BJ (cell line): Measurements from ENCODE around the gene RBM23. TPM values are rescaled to one million over a fixed set of nuclear protein-coding genes. Genes with fewer than 3 reads are reported as not detected.

Experiments used
- CTCF ChIA-PET: fragments of 350-600 bp; formaldehyde crosslinking; extraction: SDS; loops from one replicate; lab custom pipeline; 2021; ENCODE audit warnings: antibody characterized with exemption, inconsistent platforms; lab: Yijun Ruan, JAX
- POLR2A ChIA-PET: fragments of 300-600 bp; sonication (Branson Sonifier 250); formaldehyde crosslinking; extraction: SDS; loops from one replicate; lab custom pipeline; 2021; ENCODE audit warnings: antibody characterized with exemption; lab: Charles Lee
- DNase-seq: peaks from one replicate; pipeline ENCODE4 v3.0.0-alpha.2; 2011; ENCODE audit warnings: low read depth
- H3K27me3 ChIP-seq: 2 replicates; pipeline ENCODE4 v1.6.0; 2011; ENCODE audit warnings: low read length; ENCODE audit not compliant: control insufficient read depth, insufficient read depth
- H3K36me3 ChIP-seq: 2 replicates; pipeline ENCODE4 v1.5.1; 2011; ENCODE audit warnings: low read length; ENCODE audit not compliant: control insufficient read depth, insufficient read depth
- H3K4me3 ChIP-seq: 2 replicates; pipeline ENCODE4 v1.5.1; 2011; ENCODE audit warnings: low read depth, mild to moderate bottlenecking, control low read depth, low read length
- polyA plus RNA-seq: library from polyadenylated mRNA; depleted of rRNA; stranded (reverse); fragments of >200 nt; gene quantifications from 2 replicates; pipeline ENCODE4 v1.2.3, GENCODE V29; 2011
- TF ChIP-seq, protein P1 (sequence below): IDR thresholded peaks from 2 replicates; pipeline ENCODE4 v1.5.1; 2011; ENCODE audit warnings: low read depth, mild to moderate bottlenecking, control low read depth, inconsistent platforms, low read length, moderate library complexity; ENCODE audit not compliant: insufficient read depth

The RBM23 gene
- polyA plus RNA-seq, 1 experiment, result 60.9 TPM

DNA sequence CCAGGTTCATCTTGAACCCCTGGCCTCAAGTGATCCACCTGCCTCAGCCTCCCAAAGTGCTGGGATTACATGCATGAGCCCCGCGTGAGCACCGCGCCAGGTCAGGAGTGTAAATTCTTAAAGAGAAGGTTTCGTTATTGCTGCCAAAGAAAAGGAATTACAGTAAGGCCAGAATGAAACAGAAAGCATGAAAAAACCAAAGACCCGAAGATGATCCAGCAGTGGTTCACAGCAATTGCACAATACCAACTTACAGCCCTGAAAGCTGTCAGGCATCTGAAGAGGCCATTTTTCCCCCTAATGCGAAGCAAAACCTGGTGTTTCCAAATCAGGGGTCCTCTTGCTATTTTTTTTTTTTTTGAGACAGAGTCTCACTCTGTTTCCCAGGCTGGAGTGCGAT lies 10.3 kb downstream of the RBM23 start:
- CTCF ChIA-PET, result no interaction called here
- Histone ChIP-seq H3K27me3 (no peaks in the 10 kb centered on the region), H3K4me3 (no peak overlapping the region), H3K36me3 (peaks cover 23% of the 10 kb centered on the region)
- TF ChIP-seq, protein P1, sequence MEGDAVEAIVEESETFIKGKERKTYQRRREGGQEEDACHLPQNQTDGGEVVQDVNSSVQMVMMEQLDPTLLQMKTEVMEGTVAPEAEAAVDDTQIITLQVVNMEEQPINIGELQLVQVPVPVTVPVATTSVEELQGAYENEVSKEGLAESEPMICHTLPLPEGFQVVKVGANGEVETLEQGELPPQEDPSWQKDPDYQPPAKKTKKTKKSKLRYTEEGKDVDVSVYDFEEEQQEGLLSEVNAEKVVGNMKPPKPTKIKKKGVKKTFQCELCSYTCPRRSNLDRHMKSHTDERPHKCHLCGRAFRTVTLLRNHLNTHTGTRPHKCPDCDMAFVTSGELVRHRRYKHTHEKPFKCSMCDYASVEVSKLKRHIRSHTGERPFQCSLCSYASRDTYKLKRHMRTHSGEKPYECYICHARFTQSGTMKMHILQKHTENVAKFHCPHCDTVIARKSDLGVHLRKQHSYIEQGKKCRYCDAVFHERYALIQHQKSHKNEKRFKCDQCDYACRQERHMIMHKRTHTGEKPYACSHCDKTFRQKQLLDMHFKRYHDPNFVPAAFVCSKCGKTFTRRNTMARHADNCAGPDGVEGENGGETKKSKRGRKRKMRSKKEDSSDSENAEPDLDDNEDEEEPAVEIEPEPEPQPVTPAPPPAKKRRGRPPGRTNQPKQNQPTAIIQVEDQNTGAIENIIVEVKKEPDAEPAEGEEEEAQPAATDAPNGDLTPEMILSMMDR, result no peak
- POLR2A ChIA-PET, result no interaction called here
- DNase-seq, result no peak

DNA sequence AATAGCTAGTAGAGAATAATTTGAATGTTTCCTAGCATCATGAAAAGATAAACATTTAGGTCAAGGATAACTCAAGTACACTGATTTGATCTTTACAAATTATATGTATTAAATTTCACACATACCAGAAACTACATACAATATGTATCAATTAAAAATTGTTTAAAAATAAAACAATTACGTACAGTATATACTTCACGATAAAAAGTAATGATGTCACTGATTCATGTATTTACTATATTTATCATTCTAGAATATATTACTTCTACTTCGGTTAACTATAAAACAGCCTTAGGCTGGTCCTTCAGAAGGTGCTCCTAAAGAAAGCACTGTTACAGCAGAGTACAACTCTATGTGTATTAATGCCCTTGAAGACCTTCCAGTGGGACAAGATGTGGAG lies 11.5 kb downstream of the RBM23 start:
- TF ChIP-seq, protein P1, result no peak
- CTCF ChIA-PET, result interaction anchor here (0.8 to 1.2 kb wide), 2 partner anchors 23 to 55 kb away, joined by 3 to 4 read pairs; no protein-coding TSS in a partner anchor

DNA sequence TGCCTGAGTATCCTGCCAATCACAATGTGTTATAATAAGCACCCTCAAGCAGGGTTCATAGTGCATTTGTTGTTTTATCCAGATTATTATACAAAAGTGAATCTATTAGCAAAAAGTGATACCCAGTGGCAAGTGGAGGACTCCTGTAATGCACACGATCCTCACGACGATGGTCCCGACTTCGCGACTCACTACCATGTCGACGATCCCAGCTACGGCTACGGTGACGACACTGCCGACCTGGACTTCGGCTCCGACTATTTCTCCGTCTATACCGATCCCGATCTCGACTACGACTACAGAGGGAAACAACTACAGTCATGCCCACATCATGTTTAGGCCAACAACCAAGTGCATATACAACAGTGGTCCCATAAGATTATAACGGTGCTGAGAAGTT lies 12.9 kb downstream of the RBM23 start:
- H3K27me3 ChIP-seq, result no peaks in the 10 kb centered on the region
- no peak for DNase-seq
- TF ChIP-seq, protein P1, result no peak
- POLR2A ChIA-PET, result no interaction called here
- no peak overlapping the region for H3K4me3 ChIP-seq
- H3K36me3 ChIP-seq, result peaks cover 33% of the 10 kb centered on the region
- CTCF ChIA-PET, result interaction anchor here (1.0 kb wide), 1 partner anchor 34 kb away, joined by 3 read pairs; no protein-coding TSS in a partner anchor

More for the DNA sequence above, 11.5 kb downstream of the RBM23 start:
- H3K27me3 ChIP-seq, result no peaks in the 10 kb centered on the region
- POLR2A ChIA-PET, result interaction anchor here (0.6 kb wide), 1 partner anchor 27 kb away, joined by 8 read pairs; no protein-coding TSS in a partner anchor
- H3K4me3 ChIP-seq, result no peak overlapping the region
- peaks cover 28% of the 10 kb centered on the region for H3K36me3 ChIP-seq
- no peak for DNase-seq

DNA sequence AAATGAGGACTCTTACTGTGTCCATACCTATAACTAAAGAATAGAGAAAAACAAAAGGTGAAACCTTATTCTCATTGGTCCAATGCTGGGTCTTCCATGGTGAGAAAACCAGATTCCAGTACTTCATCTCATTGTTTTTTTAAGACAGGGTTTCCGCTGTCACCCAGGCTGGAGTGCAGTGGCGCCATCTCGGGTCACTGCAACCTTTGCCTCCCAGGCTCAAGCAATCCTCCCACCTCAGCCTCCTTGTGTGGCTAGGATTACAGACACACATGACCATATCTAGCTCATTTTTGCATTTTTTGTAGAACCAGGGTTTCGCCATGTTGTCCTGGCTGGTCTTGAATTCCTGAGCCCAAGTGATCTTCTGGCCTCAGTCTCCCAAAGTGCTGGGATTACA lies 13.3 kb downstream of the RBM23 start:
- TF ChIP-seq, protein P1, result no peak
- ChIA-PET POLR2A (no interaction called here), CTCF (interaction anchor here (1.0 kb wide), 1 partner anchor 33 kb away, joined by 3 read pairs; no protein-coding TSS in a partner anchor)
- Histone ChIP-seq H3K4me3 (no peak overlapping the region), H3K27me3 (no peaks in the 10 kb centered on the region), H3K36me3 (peaks cover 33% of the 10 kb centered on the region)
- no peak for DNase-seq

DNA sequence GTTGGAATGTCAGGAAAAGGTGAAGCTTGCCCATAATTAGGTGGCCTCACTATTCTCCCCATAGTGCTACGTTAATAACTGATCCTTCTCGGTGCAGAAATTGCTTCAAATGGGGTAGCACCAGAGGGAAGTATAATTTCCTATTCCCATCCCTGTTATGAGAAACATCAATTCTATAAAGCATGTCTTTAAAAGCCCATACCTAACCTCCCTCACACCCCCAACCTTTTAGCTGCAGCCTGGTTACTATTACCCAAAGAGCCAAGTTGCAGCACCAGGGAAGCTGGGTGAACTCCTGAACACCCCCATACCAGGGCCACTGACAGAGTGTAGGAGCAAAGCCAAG lies 15.2 kb downstream of the RBM23 start:
- TF ChIP-seq, protein P1, result no peak
- Histone ChIP-seq H3K27me3 (no peaks in the 10 kb centered on the region), H3K4me3 (no peak overlapping the region), H3K36me3 (peaks cover 30% of the 10 kb centered on the region)
- no peak for DNase-seq
- POLR2A ChIA-PET, result no interaction called here
- CTCF ChIA-PET, result interaction anchor here (1.3 to 1.4 kb wide), 3 partner anchors 13 to 347 kb away, joined by 3 to 4 read pairs (median 3); no protein-coding TSS in a partner anchor
